Esophagus squamous epithelium (tissue), 5 donors: Measurements from ENCODE around the gene RNF223. TPM values are rescaled to one million over a fixed set of nuclear protein-coding genes. Genes with fewer than 3 reads are reported as not detected.

Experiments used
- DNase-seq: peaks from one replicate; lab custom pipeline; 2025; lab: John Stamatoyannopoulos, UW
- H3K27ac ChIP-seq, 4 donors: fragments of 200-600 bp; sonication (generic); one replicate each; pipeline ENCODE4 v1.5.1; 2016 to 2019; ENCODE audit warnings: mild to moderate bottlenecking in 1 of 4
- H3K27me3 ChIP-seq, 4 donors: fragments of 200-600 bp; sonication (generic); 1 replicate in 3 of 4; 2 replicates in 1 of 4; pipeline versions ENCODE4 v1.5.1 to v1.6.0; 2017 to 2021; ENCODE audit warnings: antibody characterized with exemption in 1 of 4
- H3K36me3 ChIP-seq, 3 donors: fragments of 200-600 bp; sonication (generic); one replicate each; pipeline ENCODE4 v1.5.1; 2016 to 2019
- H3K4me1 ChIP-seq, 3 donors: fragments of 200-600 bp; sonication (generic); one replicate each; pipeline ENCODE4 v1.5.1; 2017 to 2019
- H3K4me3 ChIP-seq, 4 donors: fragments of 200-600 bp; sonication (generic); 1 replicate in 3 of 4; 2 replicates in 1 of 4; pipeline ENCODE4 v1.5.1; 2016 to 2019; ENCODE audit warnings: mild to moderate bottlenecking in 2 of 4, moderate library complexity in 1 of 4
- H3K9me3 ChIP-seq, 3 donors: fragments of 200-600 bp; sonication (generic); one replicate each; pipeline ENCODE4 v1.5.1; 2016 to 2019
- CTCF ChIP-seq, 6 experiments: fragments of 450-650 bp in 4 of 6; fragments of 200-600 bp in 2 of 6; sonication (generic) in 2 of 6; IDR thresholded peaks; one replicate each; pipeline ENCODE4 v1.5.1; 2016 to 2019; ENCODE audit warnings: antibody characterized with exemption in 6 of 6, mild to moderate bottlenecking in 4 of 6, moderate library complexity in 4 of 6
- POLR2A ChIP-seq, 4 donors: fragments of 450-650 bp; IDR thresholded peaks; one replicate each; pipeline ENCODE4 v1.6.1; 2017; ENCODE audit warnings: antibody characterized with exemption in 4 of 4, mild to moderate bottlenecking in 4 of 4, moderate library complexity in 3 of 4
- WGBS, 2 donors: methylation state at CpG; one replicate each; pipeline ENCODE4 v1.1.5; 2018; 5-methylcytosine and 5-hydroxymethylcytosine counted together
- intact Hi-C: fragments of 100-400 bp; cut with DNase I; formaldehyde crosslinking; loops from one replicate; pipeline ENCODE4 v1.15.0; 2022
- total RNA-seq, 4 donors: library from RNA; depleted of rRNA; stranded (reverse); fragments of >200 nt; gene quantifications; one replicate each; pipeline ENCODE4 v1.1.0, GENCODE V29; 2016
- donor health status: DM: yes; HTN: yes; CAD: no.

Gene RNF223
- total RNA-seq, 4 donors from 2014 or later: 11.8 to 25.3 (median 12.3) TPM

GRCh38 chr1:1055841-1056736, 18.0 kb downstream of the RNF223 start:
- no peak for DNase-seq
- intact Hi-C loops: no loop called here
- 80 to 81% methylated on average over 26 to 27 of the region's 50 CpGs for WGBS, 2 donors
- Histone ChIP-seq H3K27ac (no peak overlapping the region), H3K9me3 (no peaks in the 10 kb centered on the region), H3K36me3 (peaks cover 0 to 45% (median 13%) of the 10 kb centered on the region in 3 donors), H3K4me3 (no peak overlapping the region), H3K27me3 (peaks cover 9 to 46% (median 24%) of the 10 kb centered on the region in 4 donors), H3K4me1 (peaks cover 18 to 31% (median 20%) of the 10 kb centered on the region in 3 donors)
- TF ChIP-seq CTCF (IDR thresholded peaks at IDR 0.05): no peak
- no peak for TF ChIP-seq POLR2A (IDR thresholded peaks at IDR 0.05)

DNA sequence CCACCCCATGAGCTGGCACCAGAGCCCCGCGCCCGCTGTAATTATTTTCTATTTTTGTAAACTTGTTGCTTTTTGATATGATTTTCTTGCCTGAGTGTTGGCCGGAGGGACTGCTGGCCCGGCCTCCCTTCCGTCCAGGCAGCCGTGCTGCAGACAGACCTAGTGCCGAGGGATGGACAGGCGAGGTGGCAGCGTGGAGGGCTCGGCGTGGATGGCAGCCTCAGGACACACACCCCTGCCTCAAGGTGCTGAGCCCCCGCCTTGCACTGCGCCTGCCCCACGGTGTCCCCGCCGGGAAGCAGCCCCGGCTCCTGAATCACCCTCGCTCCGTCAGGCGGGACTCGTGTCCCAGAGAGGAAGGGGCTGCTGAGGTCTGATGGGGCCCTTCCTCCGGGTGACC, 19.1 kb downstream of the RNF223 start:
- DNase-seq: no peak
- Histone ChIP-seq H3K36me3 (peaks cover 0 to 56% (median 15%) of the 10 kb centered on the region in 3 donors), H3K9me3 (no peaks in the 10 kb centered on the region), H3K4me1 (peaks cover 14 to 21% (median 18%) of the 10 kb centered on the region in 3 donors), H3K27me3 (peaks cover 4 to 34% (median 13%) of the 10 kb centered on the region in 4 donors), H3K4me3 (no peak overlapping the region), H3K27ac (no peak overlapping the region)
- WGBS, 2 donors: 45 to 79% methylated on average over 4 to 8 of the region's 23 CpGs
- intact Hi-C loops: no loop called here
- TF ChIP-seq CTCF (IDR thresholded peaks at IDR 0.05): no peak
- no peak for TF ChIP-seq POLR2A (IDR thresholded peaks at IDR 0.05)

DNA sequence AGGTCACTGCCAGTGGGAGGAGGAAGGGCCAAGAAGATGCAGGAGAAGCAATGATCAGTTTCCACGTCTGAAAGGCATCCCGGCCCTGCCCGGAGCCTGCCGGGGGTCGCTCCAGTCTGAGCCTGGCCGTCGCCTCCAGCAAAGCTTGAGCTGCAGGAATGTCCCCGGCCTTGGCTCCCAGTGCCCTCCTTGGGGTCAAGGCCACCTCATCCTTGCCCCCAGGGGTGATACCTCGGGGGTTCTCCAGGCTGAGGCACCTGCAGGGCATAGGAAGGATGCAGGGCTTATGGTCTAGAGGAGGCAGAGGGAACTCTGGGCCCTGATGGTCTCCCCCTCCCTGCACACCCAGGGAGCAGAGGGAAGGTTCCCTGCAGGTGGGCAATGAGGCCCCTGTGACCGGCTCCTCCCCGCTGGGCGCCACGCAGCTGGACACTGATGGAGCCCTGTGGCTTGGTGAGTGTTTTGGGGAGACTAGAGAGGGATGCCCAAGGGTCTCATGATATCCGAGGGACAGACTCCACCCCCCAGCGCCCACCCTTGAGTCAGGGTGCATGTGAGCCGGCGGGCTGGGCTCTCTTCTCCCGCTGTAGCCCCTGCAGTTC, 19.9 kb downstream of the RNF223 start:
- peaks cover 0 to 27% (median 10%) of the 10 kb centered on the region in 4 donors for H3K27me3 ChIP-seq
- WGBS, 2 donors: 100% methylated on average over 2 of the region's 18 CpGs; no CpG with 5 or more reads in 1 of the 2 donors
- TF ChIP-seq CTCF (IDR thresholded peaks at IDR 0.05): no peak
- no peak for TF ChIP-seq POLR2A (IDR thresholded peaks at IDR 0.05)
- intact Hi-C loops: no loop called here
- no peak overlapping the region for H3K27ac ChIP-seq
- DNase-seq: no peak
- H3K4me1 ChIP-seq: peaks cover 9 to 14% (median 10%) of the 10 kb centered on the region in 3 donors
- H3K4me3 ChIP-seq: no peak overlapping the region
- no peaks in the 10 kb centered on the region for H3K9me3 ChIP-seq
- H3K36me3 ChIP-seq: peaks cover 0 to 64% (median 19%) of the 10 kb centered on the region in 3 donors

GRCh38 chr1:1053682-1054081, 20.4 kb downstream of the RNF223 start:
- H3K27me3 ChIP-seq: peaks cover 0 to 22% (median 10%) of the 10 kb centered on the region in 4 donors
- no peak for DNase-seq
- H3K4me1 ChIP-seq: peaks cover 4 to 8% (median 5%) of the 10 kb centered on the region in 3 donors
- intact Hi-C loops: no loop called here
- 88% methylated on average over 8 of the region's 18 CpGs; no CpG with 5 or more reads in 1 of the 2 donors for WGBS, 2 donors
- no peaks in the 10 kb centered on the region for H3K9me3 ChIP-seq
- TF ChIP-seq CTCF (IDR thresholded peaks at IDR 0.05): no peak
- no peak for TF ChIP-seq POLR2A (IDR thresholded peaks at IDR 0.05)
- no peak overlapping the region for H3K27ac ChIP-seq
- H3K36me3 ChIP-seq: peaks cover 0 to 69% (median 19%) of the 10 kb centered on the region in 3 donors
- H3K4me3 ChIP-seq: no peak overlapping the region
